HG02981 (cell line): Measurements from ENCODE around the gene TMEM238.
A peak's percentile ranks its signal among the peaks of the same experiment; 100 is the strongest.
"Not testable (repeated sequence)": the region's sequence is repeated elsewhere in the genome, so short reads cannot be mapped to it uniquely, and the experiment has no call there.

Source experiments
- ATAC-seq: cut with Tn5 transposase; IDR thresholded peaks from one replicate; pipeline ENCODE4 v1.9.1; 2021; ENCODE audit warnings: mild to moderate bottlenecking, moderate library complexity; ENCODE audit not compliant: unreplicated experiment

The TMEM238 gene

DNA sequence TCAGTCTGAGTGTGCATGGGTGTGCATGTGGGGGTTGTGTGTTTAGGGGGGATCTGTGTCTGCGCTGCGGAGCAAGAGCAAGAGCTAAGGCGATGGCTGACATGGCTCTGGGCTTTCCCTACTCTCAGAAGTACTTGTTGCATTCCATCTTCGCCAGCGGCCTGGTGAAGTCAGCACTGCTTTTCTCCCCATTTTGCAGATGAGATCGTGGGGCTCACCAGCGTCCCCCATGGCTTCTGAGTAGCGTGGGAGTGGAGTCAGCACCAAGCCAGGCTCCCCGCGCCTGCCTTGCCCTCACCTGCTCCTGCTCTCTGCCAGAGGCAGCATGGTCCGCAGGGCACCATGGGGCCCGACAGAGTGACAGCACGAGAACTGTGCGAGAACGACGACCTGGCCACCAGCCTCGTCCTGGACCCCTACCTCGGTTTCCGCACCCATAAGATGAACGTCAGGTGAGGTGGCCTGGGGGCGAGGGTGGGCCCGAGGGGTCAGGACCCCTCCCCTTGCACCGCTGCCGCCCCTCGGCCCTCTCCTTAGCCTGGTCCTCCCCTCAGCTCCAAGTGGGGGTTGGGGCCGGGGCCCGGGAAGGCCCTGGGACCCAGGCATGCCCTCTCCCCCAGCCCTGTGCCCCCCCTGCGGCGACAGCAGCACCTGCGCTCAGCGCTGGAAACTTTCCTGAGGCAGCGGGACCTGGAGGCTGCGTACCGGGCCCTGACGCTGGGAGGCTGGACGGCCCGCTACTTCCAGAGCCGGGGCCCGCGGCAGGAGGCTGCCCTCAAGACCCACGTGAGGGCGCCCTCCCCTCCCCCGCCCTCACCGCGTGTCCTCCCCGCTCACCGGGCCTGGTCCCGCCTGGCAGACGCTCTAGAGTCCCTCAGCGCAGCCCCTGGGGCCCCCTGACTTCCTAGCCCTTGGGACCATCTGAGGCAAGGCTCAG, 42.2 kb downstream of the TMEM238 start:
- no peak for ATAC-seq

GRCh38 chr19:55341171-55341588, 42.9 kb downstream of the TMEM238 start:
- no peak for ATAC-seq

DNA sequence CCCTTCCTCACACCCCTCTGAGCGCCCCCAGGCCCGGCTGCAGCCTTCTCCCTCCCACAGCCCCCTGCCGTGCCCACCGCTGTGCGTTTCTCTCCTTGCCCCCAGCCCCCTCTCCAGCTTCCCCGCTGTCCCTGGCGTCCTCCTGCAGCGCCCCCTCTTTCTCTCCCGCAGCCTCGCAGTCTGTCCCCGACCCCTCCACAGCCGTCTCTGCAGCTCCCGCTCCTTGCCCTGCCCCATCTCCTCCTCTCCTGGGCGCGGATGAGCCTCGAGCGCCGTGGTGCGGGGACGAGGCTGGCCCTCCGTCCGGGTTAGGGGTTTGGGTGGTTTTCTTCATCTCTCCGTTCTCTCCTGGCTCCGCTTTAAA, 43.3 kb downstream of the TMEM238 start:
- no peak for ATAC-seq

GRCh38 chr19:55339889-55340783, 44.0 kb downstream of the TMEM238 start:
- ATAC-seq: no peak

DNA sequence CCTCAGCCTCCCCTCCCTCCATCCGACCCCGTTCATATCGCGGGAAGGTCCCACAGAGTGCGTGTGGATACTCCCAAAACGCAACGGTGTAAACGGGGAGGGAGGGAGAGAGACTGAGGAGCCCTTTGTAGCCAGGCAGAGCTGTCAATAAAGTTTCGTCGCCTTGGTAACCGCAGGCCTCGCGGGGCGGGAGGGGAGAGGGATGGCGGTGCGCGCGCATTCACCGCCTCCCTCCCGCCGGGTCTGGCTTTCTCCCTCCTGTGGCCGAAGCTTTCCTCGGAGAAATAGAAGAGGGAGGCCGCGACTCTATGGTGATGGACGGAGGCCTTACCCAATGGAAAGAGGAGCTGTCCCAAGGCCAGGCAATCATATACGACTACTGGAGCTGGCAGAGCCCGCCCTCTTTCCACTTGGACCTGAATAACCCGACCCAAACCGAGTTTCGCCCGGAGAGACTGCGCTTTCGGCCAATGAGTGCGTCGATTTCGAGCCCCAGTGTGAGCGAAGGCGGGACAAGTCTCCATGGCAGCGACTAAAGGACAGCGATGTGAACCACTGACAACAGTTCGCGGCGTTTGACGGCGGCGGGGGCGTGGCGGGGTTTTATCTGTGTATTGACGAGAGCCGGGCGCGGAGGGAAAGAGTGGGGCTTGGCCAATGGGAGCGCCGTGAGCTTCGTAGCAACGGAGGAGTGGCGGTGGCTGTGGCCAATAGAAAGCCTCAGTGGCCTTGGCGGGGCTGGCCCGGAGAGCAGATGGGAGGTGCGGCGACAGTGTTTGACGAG, 44.8 kb downstream of the TMEM238 start, which contains the start of gene KMT5C:
TSS of gene KMT5C (plus strand) at position 772 of the 784 bp plus-strand sequence. CDS start 2,061 bp downstream, outside the sequence.
- ATAC-seq: peak; percentile 76

DNA sequence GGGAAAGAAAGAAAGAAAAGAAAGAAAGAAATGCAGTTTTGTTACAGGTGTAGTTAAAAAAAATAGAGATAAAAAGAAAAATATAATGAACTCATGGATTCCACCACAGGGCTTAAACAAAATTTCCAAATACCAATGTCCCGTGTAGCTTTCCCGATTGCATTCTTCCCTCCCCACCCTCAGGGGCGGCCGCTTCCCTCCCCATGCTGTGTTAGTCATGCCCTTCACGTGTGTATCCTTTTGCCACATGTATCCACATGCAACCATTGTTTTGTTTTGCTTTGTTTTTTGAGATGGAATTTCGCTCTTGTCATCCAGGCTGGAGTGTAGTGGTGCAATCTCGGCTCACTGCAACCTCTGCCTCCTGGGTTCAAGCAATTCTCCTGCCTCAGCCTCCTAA, 48.0 kb downstream of the TMEM238 start:
- ATAC-seq: no peak

DNA sequence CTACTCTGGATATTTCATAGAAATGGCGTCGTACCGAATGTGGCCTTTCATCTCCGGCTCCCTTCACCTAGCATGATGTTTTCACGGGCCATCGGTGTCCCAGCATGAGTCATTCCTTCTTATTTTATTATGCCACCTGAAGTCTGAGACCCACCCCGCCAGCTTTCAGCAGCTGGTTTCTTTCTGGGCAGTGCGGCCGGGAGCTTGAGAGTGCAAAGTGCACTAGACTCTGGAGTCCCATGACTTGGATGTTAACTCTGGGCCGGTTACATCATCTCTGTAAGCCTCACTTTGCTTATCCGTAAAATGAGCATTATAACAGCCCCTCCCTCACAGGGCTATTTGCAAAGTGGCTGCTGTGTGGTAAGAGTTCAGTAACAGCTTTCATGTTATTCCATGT, 50.2 kb downstream of the TMEM238 start:
- no peak for ATAC-seq

DNA sequence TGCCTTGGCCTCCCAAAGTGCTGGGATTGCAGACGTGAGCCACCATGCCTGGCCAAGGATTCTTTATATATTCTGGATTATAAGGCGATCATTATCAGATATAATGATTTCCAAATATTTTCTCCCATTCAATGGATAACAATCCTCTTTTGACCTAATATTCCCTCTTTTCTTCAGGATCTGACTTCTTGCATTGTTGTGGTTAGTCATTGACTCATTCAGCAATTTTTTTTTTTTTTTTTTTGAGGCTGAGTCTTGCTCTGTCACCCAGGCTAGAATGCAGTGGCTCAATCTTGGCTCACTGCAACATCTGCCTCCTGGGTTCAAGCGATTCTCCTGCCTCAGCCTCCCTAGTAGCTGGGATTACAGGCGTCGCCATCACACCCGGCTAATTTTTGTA, 54.3 kb downstream of the TMEM238 start:
- ATAC-seq: not testable (repeated sequence)
